ENCODE measurements around the gene COL12A1. TPM values are rescaled to one million over a fixed set of nuclear protein-coding genes. Genes with fewer than 3 reads are reported as not detected.

The COL12A1 gene
- total and polyA plus RNA-seq, 10 of the 15 experiments (the other 5 are each of a cell fraction or from before 2014, with no cell fraction given), result under 0.01 to 0.69 (median 0.11) TPM; not detected in 6

GRCh38 chr6:75222261-75222660 lies 16.4 kb upstream of the COL12A1 start:
- Histone ChIP-seq H2AFZ (ENCODE audit: control insufficient read depth, low read depth, low read length) (no peak overlapping the region), H4K20me1 (ENCODE audit: control insufficient read depth, insufficient read depth) (no peaks in the 10 kb centered on the region), H3K27me3 (replicated peaks in 1 of 2; ENCODE audit: control insufficient read depth in 2 of 2, insufficient read depth in 2 of 2, low read length in 1 of 2) (no peaks in the 10 kb centered on the region; a peak in 1 of 4 replicates), H3K36me3 (ENCODE audit: control insufficient read depth in 2 of 2, insufficient read depth in 2 of 2, low read length in 1 of 2) (no peaks in the 10 kb centered on the region), H3K4me3 (no peak overlapping the region), H3K4me2 (ENCODE audit: control insufficient read depth, insufficient read depth) (no peak overlapping the region), H3K9ac (ENCODE audit: control insufficient read depth, insufficient read depth, low read length) (no peak overlapping the region), H3K4me1 (ENCODE audit: control insufficient read depth, insufficient read depth, low read length) (no peaks in the 10 kb centered on the region), H3K9me3 (replicated peaks; ENCODE audit: control insufficient read depth, insufficient read depth, low read length) (no peaks in the 10 kb centered on the region), H3K79me2 (ENCODE audit: control insufficient read depth, insufficient read depth, low read length) (no peaks in the 10 kb centered on the region), H3K27ac (ENCODE audit: control insufficient read depth, insufficient read depth) (no peak overlapping the region)
- ChIA-PET POLR2A (no interaction called here), CTCF (interaction anchor here (5.8 kb wide), 1 partner anchor 12 kb away, joined by 52 read pairs; no protein-coding TSS in a partner anchor), RAD21 (ENCODE audit: unreplicated experiment) (interaction anchor here (1.4 kb wide), 1 partner anchor 13 kb away, joined by 5 read pairs; no protein-coding TSS in a partner anchor), SMC1A (ENCODE audit: uncharacterized antibody, unreplicated experiment) (no interaction called here)
- no peak for TF ChIP-seq IRF3 (IDR thresholded peaks at IDR 0.05)
- TF ChIP-seq MYB (IDR thresholded peaks at IDR 0.05; ENCODE audit: borderline replicate concordance, low read depth, low read length), result no peak
- TF ChIP-seq SUZ12 (IDR thresholded peaks at IDR 0.05; ENCODE audit: unreplicated experiment), result no peak
- TF ChIP-seq BHLHE40 (IDR thresholded peaks at IDR 0.05; ENCODE audit: borderline replicate concordance in 1 of 2, low read depth in 2 of 2, low read length in 1 of 2), result no peak
- no peak for TF ChIP-seq SIN3A (IDR thresholded peaks at IDR 0.05; ENCODE audit: low read depth, low read length)
- no peak for TF ChIP-seq GATAD2B (conservative IDR thresholded peaks at IDR 0.05; ENCODE audit: low read depth)
- TF ChIP-seq ATF3 (IDR thresholded peaks at IDR 0.05; ENCODE audit: borderline replicate concordance, extremely low read depth, low read depth, low read length), result no peak
- TF ChIP-seq FOS (IDR thresholded peaks at IDR 0.05; ENCODE audit: borderline replicate concordance, extremely low read depth, insufficient read length), result no peak
- no peak for TF ChIP-seq PAX5 (IDR thresholded peaks at IDR 0.05; ENCODE audit: borderline replicate concordance, low read depth, low read length)
- no peak for TF ChIP-seq MLLT1 (IDR thresholded peaks at IDR 0.05)
- no peak for TF ChIP-seq SMAD5 (IDR thresholded peaks at IDR 0.05; ENCODE audit: low read depth)
- no peak for TF ChIP-seq ZBTB4 (CRISPR knock-in tag; IDR thresholded peaks at IDR 0.05)
- no peak for TF ChIP-seq SRF (IDR thresholded peaks at IDR 0.05; ENCODE audit: low read depth in 2 of 2, low read length in 2 of 2)
- no peak for FAIRE-seq
- in situ Hi-C loops (cut with MboI) (no loop called here), intact Hi-C loops (cut with micrococcal nuclease; ENCODE audit: unreplicated experiment) (no loop called here)
- DNase-seq (ENCODE audit: low read depth, low spot score), result no peak
- ATAC-seq, result no peak
- no TSS peak for BruUV-seq (replicated peaks)
